GM19438 (cell line): ENCODE data around the gene RHEB.
"Not testable (repeated sequence)": the region's sequence is repeated elsewhere in the genome, so short reads cannot be mapped to it uniquely, and the experiment has no call there.

Experiments
- ATAC-seq: cut with Tn5 transposase; IDR thresholded peaks from one replicate; pipeline ENCODE4 v1.9.1; 2021; ENCODE audit warnings: low read depth; ENCODE audit not compliant: unreplicated experiment

RHEB gene

GRCh38 chr7:151536178-151536577 is 16.5 kb upstream of the RHEB start:
- ATAC-seq: not testable (repeated sequence)

GRCh38 chr7:151529842-151530241 is 10.1 kb upstream of the RHEB start:
- no peak for ATAC-seq

GRCh38 chr7:151524845-151525244 is 5.2 kb upstream of the RHEB start:
- no peak for ATAC-seq

GRCh38 chr7:151524331-151524730 is 4.6 kb upstream of the RHEB start:
- no peak for ATAC-seq

GRCh38 chr7:151520419-151521261 is 945 bp upstream of the RHEB start:
- no peak for ATAC-seq

- peak; percentile 49 for ATAC-seq
These were observed 539 bp downstream of the RHEB start for GRCh38 chr7:151518947-151519764.

- ATAC-seq: no peak
These were observed 1.4 kb downstream of the RHEB start for GRCh38 chr7:151518105-151518946.

GRCh38 chr7:151517601-151518104 is 2.0 kb downstream of the RHEB start:
- ATAC-seq: no peak

- ATAC-seq: no peak
These were observed 4.5 kb downstream of the RHEB start for GRCh38 chr7:151515276-151515565.

- no peak for ATAC-seq
These were observed 5.0 kb downstream of the RHEB start for GRCh38 chr7:151514461-151515275.

GRCh38 chr7:151513133-151513532 is 6.6 kb downstream of the RHEB start:
- ATAC-seq: no peak

- no peak for ATAC-seq
These were observed 7.3 kb downstream of the RHEB start for GRCh38 chr7:151512353-151512752.

GRCh38 chr7:151511946-151512345 is 7.7 kb downstream of the RHEB start:
- ATAC-seq: no peak

- ATAC-seq: no peak
These were observed 8.4 kb downstream of the RHEB start for GRCh38 chr7:151511270-151511669.

GRCh38 chr7:151509670-151510333 is 9.9 kb downstream of the RHEB start:
- no peak for ATAC-seq

- ATAC-seq: no peak
These were observed 10.7 kb downstream of the RHEB start for GRCh38 chr7:151508991-151509390.

GRCh38 chr7:151507806-151508205 is 11.9 kb downstream of the RHEB start:
- no peak for ATAC-seq

- no peak for ATAC-seq
These were observed 12.8 kb downstream of the RHEB start for GRCh38 chr7:151506901-151507382.

GRCh38 chr7:151505836-151506468 is 13.7 kb downstream of the RHEB start:
- ATAC-seq: no peak
